HL-60 (cell line): Measurements from ENCODE around the gene SLC25A53.

Source experiments
- GABPA ChIP-seq: IDR thresholded peaks from 2 replicates; pipeline ENCODE4 v1.6.1; 2012; ENCODE audit warnings: low read depth
- POLR2AphosphoS5 ChIP-seq: IDR thresholded peaks from 2 replicates; pipeline ENCODE4 v1.6.1; 2012; ENCODE audit warnings: low read depth
- REST ChIP-seq: IDR thresholded peaks from 2 replicates; pipeline ENCODE4 v1.6.1; 2012; ENCODE audit warnings: low read depth; ENCODE audit not compliant: insufficient replicate concordance
- TF ChIP-seq, protein P1 (sequence below): IDR thresholded peaks from one replicate; pipeline ENCODE4 v1.5.1; 2011; ENCODE audit warnings: low read length, control low read depth, inconsistent platforms; ENCODE audit not compliant: insufficient read depth

DNA sequence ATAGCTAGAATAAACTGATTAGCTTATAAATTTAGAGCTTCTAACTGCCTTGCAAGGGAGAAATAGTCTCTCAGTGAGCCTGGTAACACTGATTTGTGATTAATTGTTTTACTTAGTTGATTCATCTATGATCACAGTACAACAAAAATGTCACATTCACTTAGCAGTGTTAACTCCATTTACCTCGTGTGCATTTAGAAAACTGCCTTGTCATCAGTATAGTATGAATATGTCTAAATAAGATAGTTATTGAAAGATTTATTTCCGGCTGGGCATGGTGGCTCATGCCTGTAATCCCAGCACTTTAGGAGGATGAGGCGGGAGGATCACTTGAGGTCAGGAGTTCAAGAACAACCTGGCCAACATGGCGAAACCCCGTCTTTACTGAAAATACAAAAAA lies 48.7 kb upstream of the SLC25A53 start:
- TF ChIP-seq, protein P1, sequence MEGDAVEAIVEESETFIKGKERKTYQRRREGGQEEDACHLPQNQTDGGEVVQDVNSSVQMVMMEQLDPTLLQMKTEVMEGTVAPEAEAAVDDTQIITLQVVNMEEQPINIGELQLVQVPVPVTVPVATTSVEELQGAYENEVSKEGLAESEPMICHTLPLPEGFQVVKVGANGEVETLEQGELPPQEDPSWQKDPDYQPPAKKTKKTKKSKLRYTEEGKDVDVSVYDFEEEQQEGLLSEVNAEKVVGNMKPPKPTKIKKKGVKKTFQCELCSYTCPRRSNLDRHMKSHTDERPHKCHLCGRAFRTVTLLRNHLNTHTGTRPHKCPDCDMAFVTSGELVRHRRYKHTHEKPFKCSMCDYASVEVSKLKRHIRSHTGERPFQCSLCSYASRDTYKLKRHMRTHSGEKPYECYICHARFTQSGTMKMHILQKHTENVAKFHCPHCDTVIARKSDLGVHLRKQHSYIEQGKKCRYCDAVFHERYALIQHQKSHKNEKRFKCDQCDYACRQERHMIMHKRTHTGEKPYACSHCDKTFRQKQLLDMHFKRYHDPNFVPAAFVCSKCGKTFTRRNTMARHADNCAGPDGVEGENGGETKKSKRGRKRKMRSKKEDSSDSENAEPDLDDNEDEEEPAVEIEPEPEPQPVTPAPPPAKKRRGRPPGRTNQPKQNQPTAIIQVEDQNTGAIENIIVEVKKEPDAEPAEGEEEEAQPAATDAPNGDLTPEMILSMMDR = no peak
- TF ChIP-seq POLR2AphosphoS5 = no peak
- no peak for TF ChIP-seq GABPA
- no peak for TF ChIP-seq REST
